Stimulated activated CD4-positive, alpha-beta T cell treated with anti-CD3 and anti-CD28 coated beads, Interleukin-2, amount 100 ng/mL, for 48 hours (primary cell): ENCODE results near the gene CACNB3.
A peak's percentile ranks its signal among the peaks of the same experiment; 100 is the strongest.
"Not testable (repeated sequence)": the region's sequence is repeated elsewhere in the genome, so short reads cannot be mapped to it uniquely, and the experiment has no call there.

Source experiments
- DNase-seq, 2 donors: peaks; one replicate each; pipeline ENCODE4 v3.0.0-alpha.2; 2020

The CACNB3 gene

DNA sequence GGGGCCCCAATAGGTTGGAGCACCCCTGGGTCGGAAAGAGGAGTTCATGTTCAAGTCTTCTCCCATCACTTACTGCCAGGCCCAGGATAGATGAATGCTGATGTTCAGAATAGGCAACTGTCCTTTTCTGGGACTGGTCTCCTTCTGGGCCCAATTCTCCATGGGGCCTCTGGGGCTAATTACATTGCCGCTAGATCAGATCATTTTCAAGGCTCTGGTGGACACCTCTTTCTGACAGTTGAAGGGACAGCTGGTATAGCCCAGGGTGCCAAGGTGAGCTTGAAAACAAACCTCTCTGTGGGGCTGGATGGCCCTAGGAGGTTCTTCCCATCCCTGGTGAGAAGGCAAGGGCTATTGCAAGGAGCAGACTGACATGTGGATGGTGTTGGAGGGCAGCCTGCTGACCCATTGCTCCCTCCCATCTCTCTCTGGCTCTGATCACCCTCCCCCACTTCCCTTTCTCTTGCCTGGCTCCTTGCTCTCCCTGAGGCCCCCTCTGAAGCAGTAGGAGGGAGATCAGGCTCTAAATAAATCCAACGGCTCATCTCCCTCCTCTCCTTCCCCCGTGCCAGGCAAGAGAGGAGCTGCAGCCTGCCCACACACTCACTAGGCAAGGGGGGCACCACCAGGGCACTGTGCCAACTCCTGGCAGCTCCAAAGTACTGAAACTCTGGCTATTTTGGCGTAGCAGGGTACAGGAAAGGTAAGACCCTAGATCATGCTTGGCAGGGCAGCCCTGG lies 1.9 kb downstream of the CACNB3 start:
- DNase-seq, result no peak

DNA sequence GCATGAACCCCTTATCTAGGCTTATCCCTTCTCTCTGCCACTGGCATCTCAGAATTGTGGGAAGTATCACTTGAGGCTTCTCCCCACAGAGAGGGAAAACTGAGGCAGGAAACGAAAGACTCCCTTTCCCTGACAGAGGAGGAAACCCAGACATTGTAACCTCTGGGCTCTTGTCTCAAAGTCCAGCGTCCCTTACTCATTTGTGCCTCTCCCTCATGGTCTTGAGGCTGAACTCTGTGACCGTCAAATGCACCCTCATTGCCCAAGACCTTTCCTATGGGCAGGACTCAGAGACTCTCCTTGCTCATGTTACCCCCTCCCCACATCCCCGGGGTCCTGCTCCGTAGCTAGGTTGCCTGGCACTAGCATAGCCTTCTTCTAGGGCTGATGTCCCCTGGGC lies 3.8 kb downstream of the CACNB3 start:
- DNase-seq, result no peak

DNA sequence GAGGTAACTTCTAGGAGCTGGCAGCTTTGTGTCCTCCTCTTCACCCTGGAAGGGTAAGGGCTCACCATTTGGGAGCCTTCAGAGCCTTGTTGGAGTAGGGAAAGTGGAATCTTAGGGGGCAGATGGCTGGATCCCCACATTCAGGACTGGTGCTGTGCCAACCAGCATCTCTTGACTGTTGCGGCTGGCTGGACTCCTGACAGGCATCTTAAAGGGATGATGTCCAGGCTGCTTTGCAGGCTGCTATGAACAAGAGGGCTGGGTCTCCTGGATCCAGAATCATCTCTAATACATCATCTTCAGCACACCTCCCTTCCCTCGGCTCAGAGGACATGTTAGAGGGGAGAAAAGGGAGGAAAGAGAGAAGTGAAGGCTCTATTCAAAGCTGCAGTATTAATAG lies 4.4 kb downstream of the CACNB3 start:
- DNase-seq, result no peak

DNA sequence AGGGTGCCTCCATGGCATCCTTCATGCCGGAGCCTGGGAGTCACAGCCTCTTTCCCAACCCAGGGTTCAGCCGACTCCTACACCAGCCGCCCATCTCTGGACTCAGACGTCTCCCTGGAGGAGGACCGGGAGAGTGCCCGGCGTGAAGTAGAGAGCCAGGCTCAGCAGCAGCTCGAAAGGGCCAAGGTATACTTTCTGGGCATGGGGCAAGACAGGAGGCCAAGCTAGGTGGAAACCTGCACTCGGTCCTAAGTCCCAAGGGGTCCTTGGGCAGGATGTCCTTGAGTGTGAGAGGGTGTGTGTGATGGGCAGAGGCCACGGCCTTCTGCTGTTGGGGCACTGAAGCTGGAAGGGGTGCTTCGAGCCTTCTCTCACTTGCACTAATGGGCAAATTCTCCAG lies 5.0 kb downstream of the CACNB3 start:
- no peak for DNase-seq

DNA sequence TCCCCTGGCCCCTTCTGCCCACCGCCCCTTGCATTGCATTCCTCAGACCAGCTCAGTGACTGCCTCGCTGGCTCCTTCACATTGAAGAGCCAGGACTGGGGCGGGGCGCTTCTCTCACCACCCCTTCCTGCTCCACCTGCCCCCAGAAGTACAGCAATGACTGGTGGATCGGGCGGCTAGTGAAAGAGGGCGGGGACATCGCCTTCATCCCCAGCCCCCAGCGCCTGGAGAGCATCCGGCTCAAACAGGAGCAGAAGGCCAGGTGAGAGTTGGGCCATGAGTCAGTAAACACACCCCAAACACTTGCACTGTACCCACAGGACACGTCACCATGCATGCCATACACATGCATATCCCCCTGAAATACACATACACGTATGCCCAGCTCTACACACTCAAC lies 5.8 kb downstream of the CACNB3 start:
- DNase-seq, result no peak

DNA sequence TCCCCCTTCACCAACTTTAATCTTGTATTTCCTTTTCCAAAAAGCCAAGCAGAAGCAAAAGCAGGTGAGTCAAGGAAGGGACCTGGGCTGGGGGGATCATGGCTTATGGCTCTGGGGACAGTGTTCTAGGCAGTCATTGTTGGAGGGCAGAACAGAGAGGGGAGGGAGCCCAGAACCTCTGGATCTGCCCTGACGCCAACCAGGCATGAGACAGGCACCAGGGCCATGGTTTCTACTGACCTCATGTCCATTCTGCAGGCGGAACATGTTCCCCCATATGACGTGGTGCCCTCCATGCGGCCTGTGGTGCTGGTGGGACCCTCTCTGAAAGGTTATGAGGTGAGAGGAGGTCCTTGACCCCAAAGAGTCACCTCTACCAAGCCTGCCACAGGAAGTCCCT lies 6.6 kb downstream of the CACNB3 start:
- no peak for DNase-seq

DNA sequence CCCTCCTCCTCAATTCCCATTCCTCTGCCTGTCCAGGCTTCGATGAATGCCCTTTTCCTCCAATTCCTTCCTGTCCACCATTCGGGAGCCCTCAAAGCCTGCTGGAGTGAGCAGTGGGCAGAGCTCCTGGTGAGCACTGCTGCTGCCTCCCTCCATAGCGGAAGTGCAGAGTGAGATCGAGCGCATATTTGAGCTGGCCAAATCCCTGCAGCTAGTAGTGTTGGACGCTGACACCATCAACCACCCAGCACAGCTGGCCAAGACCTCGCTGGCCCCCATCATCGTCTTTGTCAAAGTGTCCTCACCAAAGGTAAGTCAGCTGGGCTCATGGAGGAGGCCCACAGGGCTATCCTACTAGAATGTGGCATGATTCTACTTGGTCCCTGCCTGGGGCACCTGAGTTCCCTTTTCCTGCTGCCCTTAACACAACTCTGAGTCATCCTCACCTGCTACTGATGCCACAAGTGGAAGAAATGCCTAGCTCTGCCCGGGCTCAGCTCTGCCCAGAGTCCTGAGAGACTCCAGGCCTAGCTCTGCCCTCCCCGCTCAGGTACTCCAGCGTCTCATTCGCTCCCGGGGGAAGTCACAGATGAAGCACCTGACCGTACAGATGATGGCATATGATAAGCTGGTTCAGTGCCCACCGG lies 8.0 kb downstream of the CACNB3 start:
- DNase-seq, result no peak

DNA sequence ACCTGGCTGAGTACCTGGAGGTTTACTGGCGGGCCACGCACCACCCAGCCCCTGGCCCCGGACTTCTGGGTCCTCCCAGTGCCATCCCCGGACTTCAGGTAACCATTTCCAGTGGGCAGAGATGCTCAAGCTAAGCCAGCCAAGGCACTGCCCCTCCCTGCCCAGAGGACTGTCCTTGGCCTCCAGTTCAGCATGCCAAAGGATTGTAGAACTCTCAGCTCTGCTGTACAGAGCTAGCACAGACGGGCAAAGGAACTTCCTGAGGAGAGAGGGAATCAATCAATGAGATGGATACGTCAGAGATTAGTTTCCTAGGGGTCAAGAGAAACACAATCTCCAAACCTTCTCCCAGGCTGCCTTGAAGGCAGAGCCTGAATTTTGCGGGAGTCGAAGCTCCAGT lies 8.7 kb downstream of the CACNB3 start:
- DNase-seq, result no peak

DNA sequence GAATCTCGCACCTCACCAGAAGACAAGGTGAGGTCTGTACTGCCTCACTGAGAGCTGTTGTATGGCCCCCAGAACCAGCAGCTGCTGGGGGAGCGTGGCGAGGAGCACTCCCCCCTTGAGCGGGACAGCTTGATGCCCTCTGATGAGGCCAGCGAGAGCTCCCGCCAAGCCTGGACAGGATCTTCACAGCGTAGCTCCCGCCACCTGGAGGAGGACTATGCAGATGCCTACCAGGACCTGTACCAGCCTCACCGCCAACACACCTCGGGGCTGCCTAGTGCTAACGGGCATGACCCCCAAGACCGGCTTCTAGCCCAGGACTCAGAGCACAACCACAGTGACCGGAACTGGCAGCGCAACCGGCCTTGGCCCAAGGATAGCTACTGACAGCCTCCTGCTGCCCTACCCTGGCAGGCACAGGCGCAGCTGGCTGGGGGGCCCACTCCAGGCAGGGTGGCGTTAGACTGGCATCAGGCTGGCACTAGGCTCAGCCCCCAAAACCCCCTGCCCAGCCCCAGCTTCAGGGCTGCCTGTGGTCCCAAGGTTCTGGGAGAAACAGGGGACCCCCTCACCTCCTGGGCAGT lies 9.3 kb downstream of the CACNB3 start:
- no peak for DNase-seq

DNA sequence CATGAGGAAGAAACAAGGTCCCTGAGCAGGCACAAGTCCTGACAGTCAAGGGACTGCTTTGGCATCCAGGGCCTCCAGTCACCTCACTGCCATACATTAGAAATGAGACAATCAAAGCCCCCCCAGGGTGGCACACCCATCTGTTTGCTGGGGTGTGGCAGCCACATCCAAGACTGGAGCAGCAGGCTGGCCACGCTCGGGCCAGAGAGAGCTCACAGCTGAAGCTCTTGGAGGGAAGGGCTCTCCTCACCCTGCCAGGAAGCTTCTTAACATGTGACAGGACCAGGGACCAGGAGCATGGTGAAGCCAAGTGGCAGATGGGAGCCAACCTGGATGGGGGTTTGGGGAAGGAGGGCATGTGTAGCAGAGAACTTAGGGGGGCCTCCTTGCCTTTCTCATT lies 10.0 kb downstream of the CACNB3 start:
- DNase-seq, result no peak

DNA sequence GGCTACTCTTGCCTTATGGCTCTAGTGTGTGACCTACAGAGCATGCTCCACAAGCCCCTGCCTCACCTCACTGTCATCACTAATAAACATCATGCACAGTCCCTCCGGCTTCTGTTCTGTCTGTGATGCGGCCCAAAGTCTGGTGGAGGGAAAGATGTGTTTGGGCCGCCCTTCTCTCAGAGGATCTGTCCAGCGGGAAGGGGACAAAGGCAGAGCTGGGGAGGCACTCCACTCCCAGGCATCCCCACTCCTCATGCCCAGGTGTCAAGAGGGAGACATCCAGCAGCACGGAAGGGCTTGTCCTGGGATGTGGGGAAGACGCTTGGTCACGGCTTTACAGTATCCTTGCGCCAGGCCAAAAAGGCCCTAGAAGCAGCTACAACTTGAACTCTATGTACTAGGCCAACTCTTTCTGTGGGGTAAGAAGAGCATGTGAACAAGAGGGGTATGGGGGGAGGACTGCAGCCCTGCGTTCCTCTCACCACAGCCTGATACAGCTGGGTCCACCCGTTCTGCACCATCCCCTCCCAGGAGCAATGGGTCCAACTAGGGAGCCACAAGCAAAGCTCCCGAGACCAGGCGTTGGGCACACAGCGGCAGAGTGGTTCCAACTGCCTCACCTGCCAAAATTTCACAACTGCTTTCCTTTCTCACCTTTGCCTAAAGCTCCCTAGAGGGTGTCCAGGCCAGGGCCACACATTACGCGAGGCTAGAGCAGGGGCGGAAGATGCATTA lies 10.7 kb downstream of the CACNB3 start:
- DNase-seq, result no peak

DNA sequence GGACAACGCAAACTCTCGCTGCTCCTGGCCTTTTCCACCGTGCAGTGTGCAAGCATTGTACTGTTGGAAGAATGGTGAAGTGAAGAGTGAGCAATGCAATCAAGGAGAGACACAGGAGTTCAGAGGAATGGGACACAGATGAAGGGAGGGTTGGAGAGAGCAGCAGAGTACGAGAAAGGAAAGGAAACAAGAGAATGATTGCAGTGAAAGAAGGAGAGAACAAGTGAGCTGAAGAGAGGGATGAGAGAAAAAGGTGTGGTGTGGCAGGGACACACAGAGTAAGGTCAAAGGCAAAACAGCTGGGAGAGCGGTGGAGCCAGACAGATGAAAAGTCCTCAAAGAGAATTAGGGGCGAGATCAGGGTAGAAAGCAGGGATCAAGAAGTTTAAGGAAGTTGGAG lies 13.0 kb downstream of the CACNB3 start:
- DNase-seq, result no peak

DNA sequence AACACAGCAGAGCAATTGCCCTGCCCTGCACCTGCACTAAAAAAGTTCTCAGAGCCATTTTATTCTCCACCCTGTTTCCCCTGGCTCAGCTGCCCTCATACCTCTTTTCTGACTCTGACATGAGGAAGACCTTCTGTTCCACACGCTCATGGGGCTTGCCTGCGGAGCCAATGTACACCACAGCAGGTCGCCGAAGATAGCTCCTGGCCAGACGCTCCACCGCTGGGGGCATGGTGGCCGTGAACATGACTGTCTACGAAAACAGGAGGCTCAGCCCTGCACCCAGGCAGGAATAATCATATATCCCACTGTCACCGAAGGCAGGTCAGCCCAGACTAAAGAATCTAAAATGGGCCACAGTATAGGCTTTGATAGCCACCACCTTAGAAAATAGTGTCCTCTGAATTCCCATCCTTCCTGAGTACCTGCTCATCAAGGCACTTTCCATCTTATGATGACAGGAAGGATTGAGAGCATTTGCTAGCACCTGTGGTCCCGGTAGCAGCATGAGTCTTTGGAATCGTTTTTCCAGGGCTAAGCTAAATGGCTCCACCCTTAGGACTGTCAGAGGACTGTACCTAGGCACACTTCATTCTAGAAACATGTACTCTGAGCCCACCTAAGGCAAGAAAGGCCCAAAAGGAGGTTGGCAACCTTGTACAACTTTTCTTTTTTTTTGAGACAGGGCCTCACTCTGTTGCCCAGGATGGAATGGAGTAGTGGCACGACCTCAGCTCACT lies 14.2 kb downstream of the CACNB3 start:
- DNase-seq, result no peak

DNA sequence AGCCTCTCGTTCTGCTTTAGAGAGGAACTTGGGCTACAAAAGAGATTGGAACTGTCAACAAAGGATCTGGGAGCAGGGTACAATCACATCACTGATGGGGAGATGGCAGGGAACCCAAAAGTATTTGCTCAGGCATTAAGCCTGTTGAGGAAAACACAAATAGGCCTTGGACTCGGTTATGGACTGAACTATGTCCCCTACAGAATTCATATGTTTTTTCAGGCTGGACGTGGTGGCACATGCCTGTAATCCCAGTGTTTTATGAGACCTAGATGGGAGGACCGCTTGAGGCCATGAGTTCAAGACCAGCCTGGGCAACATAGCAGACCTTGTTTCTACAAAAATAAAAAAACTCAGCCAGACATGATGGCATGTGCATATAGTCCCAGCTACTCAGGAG lies 19.8 kb downstream of the CACNB3 start:
- no peak for DNase-seq

DNA sequence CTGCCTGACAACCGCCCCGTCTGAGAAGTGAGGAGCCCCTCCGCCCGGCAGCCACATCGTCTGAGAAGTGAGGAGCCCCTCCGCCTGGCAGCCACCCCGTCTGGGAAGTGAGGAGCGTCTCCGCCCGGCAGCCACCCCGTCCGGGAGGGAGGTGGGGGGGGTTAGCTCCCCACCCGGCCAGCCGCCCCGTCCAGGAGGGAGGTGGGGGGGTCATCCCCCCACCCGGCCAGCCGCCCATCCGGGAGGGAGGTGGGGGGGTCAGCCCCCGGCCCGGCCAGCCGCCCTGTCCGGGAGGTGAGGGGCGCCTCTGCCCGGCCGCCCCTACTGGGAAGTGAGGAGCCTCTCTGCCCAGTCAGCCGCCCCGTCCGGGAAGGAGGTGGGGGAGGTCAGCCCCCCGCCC lies 23.7 kb downstream of the CACNB3 start:
- not testable (repeated sequence) for DNase-seq

DNA sequence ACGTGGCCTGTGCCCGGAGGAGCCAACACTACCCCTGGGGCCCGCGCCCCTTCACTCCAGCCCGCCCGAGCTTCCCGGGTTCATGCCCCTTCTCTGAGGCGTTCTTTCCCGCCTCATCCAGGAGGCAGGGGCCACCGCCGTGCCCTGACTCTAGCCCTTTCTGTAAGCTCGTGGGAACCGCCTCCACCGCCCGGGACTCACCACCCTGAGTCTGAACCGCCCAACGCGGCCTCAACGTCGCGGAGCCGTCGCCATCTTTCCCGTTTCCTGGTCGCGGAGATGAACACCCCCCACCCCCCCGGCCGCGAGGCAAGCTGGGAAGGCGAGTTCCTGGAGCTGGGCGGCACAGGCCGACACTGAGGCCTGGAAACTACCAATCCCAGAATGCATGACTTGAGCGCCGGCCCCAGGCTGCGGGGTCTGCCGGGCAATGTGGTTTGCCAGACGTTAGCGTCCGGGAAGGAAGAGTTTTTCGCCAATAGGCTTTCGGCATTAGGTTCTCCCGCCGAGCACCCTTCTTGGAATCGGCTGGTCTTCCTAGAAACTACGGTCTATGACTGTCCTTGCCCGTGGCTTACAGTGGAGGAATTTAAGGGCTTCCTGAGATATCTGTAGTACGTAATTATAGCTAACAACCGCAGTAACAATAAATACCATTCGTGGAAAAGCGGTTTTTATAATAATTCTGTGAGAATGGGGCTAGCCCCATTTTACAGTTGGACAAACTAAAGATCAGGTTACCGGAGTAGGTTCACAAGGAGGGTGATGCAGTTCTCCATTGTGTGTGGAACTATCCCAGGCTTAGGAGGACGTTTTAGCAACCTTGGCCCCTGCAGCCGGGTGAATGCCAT lies 33.8 kb downstream of the CACNB3 start, which contains the start of gene DDX23:
Gene DDX23, minus strand, starts transcription at position 281 of the 851 bp plus-strand sequence. CDS start 6,381 bp downstream, outside the sequence.
- peak; percentile 80 to 82 for DNase-seq

DNA sequence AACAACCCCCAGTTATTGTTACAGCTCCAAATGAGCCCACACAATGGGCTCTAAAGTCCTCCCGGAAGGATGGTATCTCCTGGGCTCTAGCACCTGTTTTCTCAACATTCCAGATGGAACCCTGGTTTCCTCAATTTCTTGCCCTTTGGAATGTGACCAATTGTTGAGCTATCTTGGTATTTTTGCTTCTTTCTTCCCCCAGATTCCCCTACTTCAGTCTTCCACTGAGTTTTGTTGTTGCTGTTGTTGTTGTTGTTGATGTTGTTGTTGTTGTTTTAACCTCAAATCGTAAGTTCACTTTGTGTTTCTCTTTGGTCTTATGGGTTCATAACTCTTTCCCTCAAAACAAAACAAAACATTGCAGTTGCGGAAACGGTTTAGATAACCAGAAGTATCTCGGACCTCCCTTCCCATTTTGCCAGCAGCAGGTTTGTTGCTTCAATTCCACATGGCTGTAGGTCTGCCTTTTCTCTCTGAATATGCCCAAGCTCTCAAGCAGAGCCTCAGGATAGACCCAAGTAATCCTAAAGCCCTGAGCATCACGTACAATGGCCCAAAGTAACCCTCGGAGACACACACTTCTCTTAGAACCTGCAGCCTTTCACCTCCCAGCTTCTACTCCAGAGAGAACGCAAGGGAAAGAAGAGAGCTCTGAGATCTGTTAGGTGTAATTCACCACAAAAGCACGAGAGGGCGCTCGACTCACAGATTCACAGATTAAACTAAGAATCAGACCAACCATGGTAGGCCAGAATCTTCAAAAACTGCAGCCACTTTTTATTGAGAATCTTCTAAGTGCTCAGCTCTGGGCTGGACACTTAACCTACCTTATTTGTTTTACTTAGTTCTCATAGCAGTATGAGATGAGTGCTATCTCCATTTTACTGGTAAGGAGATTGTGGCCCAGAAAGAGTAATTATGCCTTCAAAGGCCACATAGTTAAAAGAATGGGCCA lies 34.7 kb downstream of the CACNB3 start:
- DNase-seq, result peak; percentile 92 to 94

DNA sequence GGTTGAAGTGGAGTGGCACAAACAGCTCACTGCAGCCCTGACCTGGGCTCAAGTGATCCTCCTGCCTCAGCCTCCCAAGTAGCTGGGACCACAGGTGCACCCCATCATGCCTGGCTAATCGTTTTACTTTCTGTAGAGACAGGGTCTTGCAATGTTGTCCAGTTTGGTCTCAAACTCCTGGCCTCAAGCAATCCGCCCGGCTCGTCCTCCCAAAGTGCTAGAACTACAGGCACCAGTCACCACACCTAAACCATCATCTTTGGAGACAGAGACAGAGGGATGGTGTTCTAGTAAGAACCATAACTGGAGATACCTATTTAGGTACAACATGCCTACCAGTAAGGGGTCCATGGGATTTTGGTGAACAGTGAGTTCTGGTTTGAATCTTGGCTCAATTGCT lies 36.2 kb downstream of the CACNB3 start:
- no peak for DNase-seq

DNA sequence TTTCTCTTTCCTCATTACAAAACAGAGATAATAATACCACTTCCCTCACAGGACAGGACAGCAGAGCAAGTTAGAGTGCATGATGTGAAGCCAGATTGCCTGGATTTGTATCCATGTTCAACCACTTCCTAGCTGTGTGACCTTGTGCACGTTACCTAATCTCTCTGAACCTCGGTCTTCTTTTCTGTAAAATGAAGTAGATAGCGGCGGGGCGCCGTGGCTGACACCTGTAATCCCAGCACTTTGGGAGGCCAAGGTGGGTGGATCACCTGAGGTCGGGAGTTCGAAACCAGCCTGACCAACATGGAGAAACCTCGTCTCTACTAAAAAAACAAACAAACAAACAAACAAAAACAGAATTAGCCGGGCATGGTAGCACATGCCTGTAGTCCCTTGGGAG lies 36.6 kb downstream of the CACNB3 start:
- not testable (repeated sequence) for DNase-seq

DNA sequence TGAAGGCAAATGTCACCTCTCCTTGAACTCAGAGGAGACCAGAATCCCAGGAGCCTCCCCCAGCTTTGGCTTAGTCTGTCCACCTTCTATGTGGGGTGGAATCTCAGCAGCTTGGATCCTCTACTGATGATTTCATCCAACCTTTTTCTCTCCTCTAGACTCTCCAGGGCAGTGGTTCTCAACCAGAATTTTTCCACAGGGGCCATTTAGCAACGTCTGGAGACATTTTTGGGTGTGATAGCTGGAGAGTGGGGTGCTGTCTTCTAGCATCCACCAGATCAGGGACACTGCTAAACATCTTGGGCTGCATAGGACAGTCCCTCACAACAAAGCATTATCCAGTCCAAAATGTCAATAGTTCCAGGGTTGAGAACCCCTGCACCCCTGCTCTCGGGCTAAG lies 38.1 kb downstream of the CACNB3 start:
- no peak for DNase-seq
